Natural killer cell treated with Interleukin-12 subunit alpha and Interleukin-12 subunit beta and Interleukin-15 and Interleukin-18, amount 100 ng/mL, for 72 hours (primary cell): ENCODE measurements around the gene NAA35. TPM values are rescaled to one million over a fixed set of nuclear protein-coding genes. Genes with fewer than 3 reads are reported as not detected.
A peak's percentile ranks its signal among the peaks of the same experiment; 100 is the strongest.
"Not testable (repeated sequence)": the region's sequence is repeated elsewhere in the genome, so short reads cannot be mapped to it uniquely, and the experiment has no call there.

Source experiments
- ATAC-seq, 2 donors: fragments of 150-1000 bp; cut with Tn5 transposase in 1 of 2; sonication (Bioruptor Pico), chemical (Tn5 transposase) in 1 of 2; 2 replicates each; pipeline ENCODE4 v1.10.0; 2021
- DNase-seq: peaks from one replicate; pipeline ENCODE4 v3.0.0; 2022; ENCODE audit warnings: low spot score
- H3K27ac Mint-ChIP-seq, 2 donors: 1 replicate in 1 of 2; 2 replicates in 1 of 2; pipeline ENCODE4 v1.8.0; 2022; ENCODE audit warnings: mixed read lengths in 2 of 2, mild to moderate bottlenecking in 1 of 2, moderate library complexity in 1 of 2
- H3K27me3 Mint-ChIP-seq, 2 donors: 1 replicate in 1 of 2; 2 replicates in 1 of 2; pipeline ENCODE4 v1.8.0; 2022; ENCODE audit warnings: mixed read lengths in 2 of 2
- H3K36me3 Mint-ChIP-seq: one replicate; pipeline ENCODE4 v1.8.0; 2022; ENCODE audit warnings: mixed read lengths
- H3K4me1 Mint-ChIP-seq, 2 donors: 1 replicate in 1 of 2; 2 replicates in 1 of 2; pipeline ENCODE4 v1.8.0; 2022; ENCODE audit warnings: low read depth in 2 of 2, mixed read lengths in 2 of 2, mild to moderate bottlenecking in 1 of 2
- H3K4me3 Mint-ChIP-seq: one replicate; pipeline ENCODE4 v1.8.0; 2022; ENCODE audit warnings: mixed read lengths
- H3K9me3 Mint-ChIP-seq: 2 replicates; pipeline ENCODE4 v1.8.0; 2022; ENCODE audit warnings: mixed read lengths
- total RNA-seq, 2 donors: library from RNA; stranded (reverse); gene quantifications; one replicate each; pipeline ENCODE4 v1.2.3, GENCODE V29; 2022

NAA35 gene
- total RNA-seq, 2 donors from 2014 or later, result 26.7 to 33.7 TPM

DNA sequence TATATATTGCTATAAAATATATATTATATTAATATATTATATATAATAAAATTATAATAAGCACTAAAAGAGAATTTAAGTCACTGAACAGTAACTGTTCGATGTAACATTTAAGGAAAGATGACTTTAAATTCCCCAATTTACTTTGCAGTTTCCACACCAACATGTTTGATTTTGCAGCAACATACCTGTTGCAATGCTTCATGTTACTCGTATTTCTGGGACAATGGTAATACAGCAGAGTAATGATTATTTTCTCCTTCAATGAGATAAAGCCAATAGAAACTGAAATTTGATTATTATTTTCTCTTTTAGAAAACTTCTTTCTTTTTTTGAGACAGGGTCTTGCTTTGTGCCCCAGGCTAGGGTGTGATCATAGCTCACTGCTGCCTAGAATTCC, 9.5 kb upstream of the NAA35 start:
- H3K4me3 Mint-ChIP-seq, result no peak overlapping the region
- no peaks in the 10 kb centered on the region for H3K4me1 Mint-ChIP-seq
- no peak overlapping the region for H3K27ac Mint-ChIP-seq
- no peaks in the 10 kb centered on the region for H3K36me3 Mint-ChIP-seq
- no peaks in the 10 kb centered on the region for H3K9me3 Mint-ChIP-seq
- no peak for ATAC-seq
- peaks cover 12 to 15% of the 10 kb centered on the region in 2 donors for H3K27me3 Mint-ChIP-seq
- DNase-seq, result no peak

DNA sequence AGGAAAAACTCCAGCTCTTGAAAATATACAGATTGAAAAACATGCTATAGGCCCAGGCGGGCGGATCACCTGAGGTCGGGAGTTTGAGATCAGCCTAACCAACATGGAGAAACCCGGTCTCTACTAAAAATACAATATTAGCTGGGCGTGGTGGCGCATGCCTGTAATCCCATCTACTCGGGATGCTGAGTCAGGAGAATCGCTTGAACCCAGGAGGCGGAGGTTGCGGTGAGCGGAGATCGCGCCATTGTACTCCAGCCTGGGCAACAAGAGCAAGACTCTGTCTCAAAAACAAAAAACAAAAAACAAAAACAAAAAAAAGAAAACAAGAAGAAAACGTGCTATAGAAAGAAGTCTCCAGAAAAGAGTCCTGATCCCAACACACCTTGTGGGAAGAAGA, 5.0 kb upstream of the NAA35 start:
- ATAC-seq, H3K36me3 Mint-ChIP-seq, H3K9me3 Mint-ChIP-seq, H3K4me3 Mint-ChIP-seq, H3K27ac Mint-ChIP-seq, H3K27me3 Mint-ChIP-seq, H3K4me1 Mint-ChIP-seq, DNase-seq: not testable (repeated sequence)

- Mint-ChIP-seq H3K27me3 (no peaks in the 10 kb centered on the region), H3K4me3 (no peak overlapping the region), H3K4me1 (peaks cover 5 to 11% of the 10 kb centered on the region in 2 donors), H3K27ac (no peak overlapping the region), H3K36me3 (no peaks in the 10 kb centered on the region), H3K9me3 (no peaks in the 10 kb centered on the region)
- DNase-seq (no peak), ATAC-seq (no peak)
Measured at GRCh38 chr9:85940275-85940831, 593 bp upstream of the NAA35 start.

DNA sequence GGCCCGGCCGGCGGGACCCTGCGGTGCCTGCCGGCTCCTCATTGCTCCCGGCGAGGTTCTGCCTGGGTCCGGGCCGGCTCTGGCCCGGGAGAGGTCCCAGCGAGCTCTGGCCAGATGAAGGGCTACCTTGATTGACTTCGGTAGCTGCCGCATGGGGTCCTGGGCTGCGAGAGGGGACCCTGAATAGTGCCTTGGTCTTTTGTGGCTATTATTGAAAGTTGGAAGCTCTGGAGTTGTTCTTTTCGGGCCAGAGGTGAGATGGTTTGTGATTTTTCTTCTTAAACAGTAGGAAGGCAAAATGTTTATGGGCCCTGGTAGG, 635 bp downstream of the NAA35 start:
- no peak overlapping the region for H3K4me3 Mint-ChIP-seq

DNA sequence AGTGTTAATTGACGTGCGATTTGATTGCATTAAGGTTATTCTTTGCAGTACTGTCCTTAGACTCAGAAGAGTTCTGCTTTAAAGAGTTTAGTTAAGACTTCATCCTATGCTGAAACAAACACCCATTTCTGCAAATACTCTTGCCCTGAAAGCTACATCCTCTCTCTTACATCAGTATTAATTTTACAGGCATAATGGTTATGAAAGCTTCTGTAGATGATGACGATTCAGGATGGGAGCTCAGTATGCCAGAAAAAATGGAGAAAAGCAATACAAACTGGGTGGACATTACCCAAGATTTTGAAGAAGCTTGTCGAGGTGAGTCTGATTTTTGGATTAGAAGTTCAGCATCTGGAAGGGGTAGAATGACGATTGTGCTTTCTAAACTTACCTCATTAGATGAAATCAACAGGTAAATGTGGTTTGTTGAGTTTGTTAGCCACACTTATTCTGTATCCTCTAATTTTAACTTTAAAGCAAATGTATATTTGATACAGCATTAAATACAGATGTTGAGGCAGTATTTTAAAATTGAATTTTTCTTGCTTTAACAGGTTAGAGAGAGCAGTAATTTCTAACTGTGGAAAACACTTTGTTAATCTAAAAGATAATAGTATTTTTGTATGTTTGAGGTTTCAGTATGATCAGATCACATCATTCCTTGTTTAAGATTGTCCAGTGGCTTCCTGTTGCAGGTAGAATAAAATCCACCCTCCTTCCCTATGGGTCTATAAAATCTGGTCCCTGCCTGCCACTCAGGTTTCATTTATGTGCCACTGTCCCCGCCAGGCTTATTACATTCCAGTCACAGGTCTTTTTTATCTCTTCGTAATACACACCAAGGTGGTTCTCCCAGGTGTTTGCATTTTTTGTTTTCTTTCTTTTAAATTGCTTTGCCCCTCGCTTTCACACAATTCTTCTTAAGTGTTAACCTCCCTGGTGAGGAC, 1.3 kb downstream of the NAA35 start:
- Mint-ChIP-seq H3K27me3 (no peaks in the 10 kb centered on the region), H3K27ac (no peak overlapping the region), H3K36me3 (peaks cover 7% of the 10 kb centered on the region), H3K4me3 (no peak overlapping the region), H3K4me1 (peaks cover 12 to 17% of the 10 kb centered on the region in 2 donors), H3K9me3 (no peaks in the 10 kb centered on the region)
- DNase-seq (no peak), ATAC-seq (no peak)

More for the DNA sequence above, 635 bp downstream of the NAA35 start:
- Mint-ChIP-seq H3K9me3 (no peaks in the 10 kb centered on the region), H3K36me3 (peaks cover 3% of the 10 kb centered on the region), H3K4me1 (peaks cover 8 to 13% of the 10 kb centered on the region in 2 donors), H3K27ac (no peak overlapping the region), H3K27me3 (no peaks in the 10 kb centered on the region)
- DNase-seq, result no peak
- no peak for ATAC-seq

GRCh38 chr9:85942913-85943709, 2.2 kb downstream of the NAA35 start:
- Mint-ChIP-seq H3K36me3 (peaks cover 7% of the 10 kb centered on the region), H3K27me3 (no peaks in the 10 kb centered on the region), H3K4me3 (no peak overlapping the region), H3K27ac (no peak overlapping the region), H3K4me1 (peaks cover 17 to 19% of the 10 kb centered on the region in 2 donors), H3K9me3 (no peaks in the 10 kb centered on the region)
- no peak for ATAC-seq
- DNase-seq, result no peak

DNA sequence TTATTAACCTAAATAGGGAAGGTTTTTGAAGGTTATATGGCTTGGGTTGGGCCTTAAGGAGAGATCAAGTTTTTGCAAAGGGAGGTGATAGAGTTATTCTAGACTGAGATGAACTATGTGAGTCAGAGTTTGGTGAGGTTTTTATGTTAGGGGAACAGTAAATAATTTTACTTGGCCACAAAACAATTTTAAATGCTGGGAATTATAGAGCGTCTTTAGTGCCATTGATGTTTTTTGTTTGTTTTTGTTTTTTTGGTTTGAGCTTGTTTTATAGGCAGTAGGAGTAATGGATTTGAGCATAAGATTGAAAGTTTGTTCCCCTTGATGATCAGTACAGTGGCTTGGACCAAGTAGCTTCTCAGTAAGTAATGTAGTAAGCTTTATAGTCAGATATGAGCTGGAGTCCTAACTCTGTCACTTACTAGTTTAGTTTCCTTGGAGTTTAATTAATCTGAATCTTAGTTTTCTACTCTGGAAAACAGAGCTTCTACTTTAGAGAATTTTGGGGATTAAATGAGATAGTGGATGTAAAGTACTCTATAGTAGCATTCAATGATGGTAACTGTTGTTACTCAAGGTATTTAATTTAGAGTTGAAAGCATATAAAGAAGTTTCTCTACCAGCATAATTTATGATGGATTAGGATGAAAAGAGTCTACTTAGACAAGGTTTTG, 2.9 kb downstream of the NAA35 start:
- no peak overlapping the region for H3K27ac Mint-ChIP-seq
- H3K9me3 Mint-ChIP-seq, result no peaks in the 10 kb centered on the region

GRCh38 chr9:85944672-85945071, 3.7 kb downstream of the NAA35 start:
- H3K4me1 Mint-ChIP-seq, result peaks cover 17 to 28% of the 10 kb centered on the region in 2 donors
- H3K4me3 Mint-ChIP-seq, result no peak overlapping the region
- DNase-seq (no peak), ATAC-seq (no peak)
- no peaks in the 10 kb centered on the region for H3K9me3 Mint-ChIP-seq
- peaks cover 12% of the 10 kb centered on the region for H3K36me3 Mint-ChIP-seq
- H3K27ac Mint-ChIP-seq, result no peak overlapping the region
- H3K27me3 Mint-ChIP-seq, result no peaks in the 10 kb centered on the region

More for the DNA sequence above, 2.9 kb downstream of the NAA35 start:
- DNase-seq (no peak), ATAC-seq (no peak)
- Mint-ChIP-seq H3K4me3 (no peak overlapping the region), H3K4me1 (peaks cover 17 to 24% of the 10 kb centered on the region in 2 donors), H3K36me3 (peaks cover 7% of the 10 kb centered on the region), H3K27me3 (no peaks in the 10 kb centered on the region)

GRCh38 chr9:85949586-85950335, 8.8 kb downstream of the NAA35 start:
- H3K27me3 Mint-ChIP-seq, result no peaks in the 10 kb centered on the region
- no peak overlapping the region for H3K27ac Mint-ChIP-seq
- no peak overlapping the region for H3K4me3 Mint-ChIP-seq
- H3K9me3 Mint-ChIP-seq, result no peaks in the 10 kb centered on the region
- peaks cover 6 to 24% of the 10 kb centered on the region in 2 donors for H3K4me1 Mint-ChIP-seq
- DNase-seq, result no peak
- peaks cover 20% of the 10 kb centered on the region for H3K36me3 Mint-ChIP-seq
- ATAC-seq, result no peak

DNA sequence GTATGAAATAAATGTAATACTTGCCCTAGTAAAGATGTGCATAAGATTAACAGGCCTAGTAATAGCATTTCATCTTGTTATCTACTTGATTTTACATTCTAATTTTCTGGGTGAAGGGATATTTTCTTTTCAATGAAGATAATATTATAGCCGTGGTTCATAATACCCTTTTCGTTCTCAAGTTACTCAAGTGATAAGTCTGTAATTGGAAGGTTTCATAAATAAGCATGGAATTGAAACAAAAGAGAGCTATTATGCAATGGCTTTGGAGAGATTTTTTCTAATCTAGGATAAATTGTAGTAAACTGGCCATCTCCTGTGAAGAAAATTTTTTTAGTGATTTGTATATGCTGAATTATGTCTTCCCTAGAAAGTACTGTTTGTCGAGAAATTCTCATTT, 19.0 kb downstream of the NAA35 start:
- no peak overlapping the region for H3K27ac Mint-ChIP-seq
- no peak overlapping the region for H3K4me3 Mint-ChIP-seq
- H3K27me3 Mint-ChIP-seq, result no peaks in the 10 kb centered on the region
- no peak for DNase-seq
- H3K4me1 Mint-ChIP-seq, result peaks cover 3 to 12% of the 10 kb centered on the region in 2 donors
- H3K9me3 Mint-ChIP-seq, result no peaks in the 10 kb centered on the region
- peaks cover 21% of the 10 kb centered on the region for H3K36me3 Mint-ChIP-seq
- no peak for ATAC-seq

DNA sequence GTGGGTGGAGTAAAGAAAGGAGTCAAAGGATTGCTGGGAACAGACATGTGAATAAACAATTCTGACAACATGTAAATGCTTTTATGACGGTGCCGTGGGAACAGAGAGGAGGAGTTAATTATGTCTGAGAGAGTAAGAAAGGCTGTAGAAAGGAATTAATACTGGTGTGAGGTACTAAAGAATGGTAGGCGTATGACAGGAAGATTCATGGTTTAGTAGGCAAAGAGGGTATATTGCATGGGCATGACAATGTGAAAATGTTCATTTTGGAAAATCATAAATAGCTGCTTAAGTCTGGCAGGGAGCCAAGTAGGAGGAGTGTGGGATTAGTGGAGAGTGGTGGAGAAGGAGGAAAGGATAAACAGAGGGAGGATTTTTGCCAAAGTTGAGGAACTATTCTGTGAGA, 19.7 kb downstream of the NAA35 start:
- Mint-ChIP-seq H3K27me3 (no peaks in the 10 kb centered on the region), H3K27ac (no peak overlapping the region), H3K4me1 (peaks cover 3 to 12% of the 10 kb centered on the region in 2 donors), H3K36me3 (peaks cover 28% of the 10 kb centered on the region), H3K9me3 (no peaks in the 10 kb centered on the region), H3K4me3 (no peak overlapping the region)
- no peak for ATAC-seq
- no peak for DNase-seq

DNA sequence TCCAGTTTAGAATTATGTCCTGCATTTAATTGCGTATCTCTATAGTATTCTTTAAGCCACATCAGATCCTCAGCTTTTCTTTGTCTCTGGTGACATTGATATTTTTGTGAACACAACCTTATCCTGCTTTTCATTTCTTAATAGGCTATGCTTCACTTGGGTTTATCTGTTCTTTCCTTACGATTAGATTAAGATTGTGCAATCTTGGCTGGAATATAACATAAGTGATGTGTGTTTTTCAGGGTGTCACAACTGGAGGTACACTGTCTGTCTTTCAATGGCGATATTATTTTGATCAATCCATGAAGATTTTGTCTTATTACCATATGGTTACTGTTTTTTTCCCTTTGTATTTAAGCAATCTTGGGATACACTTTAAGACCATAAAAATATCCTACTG, 23.6 kb downstream of the NAA35 start:
- ATAC-seq (no peak), DNase-seq (no peak)
- H3K36me3 Mint-ChIP-seq, result peaks cover 33% of the 10 kb centered on the region
- H3K27ac Mint-ChIP-seq, result peak overlapping the region in 1 of 2 donors; percentile 16
- no peaks in the 10 kb centered on the region for H3K9me3 Mint-ChIP-seq
- peaks cover 8 to 9% of the 10 kb centered on the region in 2 donors for H3K4me1 Mint-ChIP-seq
- H3K4me3 Mint-ChIP-seq, result no peak overlapping the region
- no peaks in the 10 kb centered on the region for H3K27me3 Mint-ChIP-seq

DNA sequence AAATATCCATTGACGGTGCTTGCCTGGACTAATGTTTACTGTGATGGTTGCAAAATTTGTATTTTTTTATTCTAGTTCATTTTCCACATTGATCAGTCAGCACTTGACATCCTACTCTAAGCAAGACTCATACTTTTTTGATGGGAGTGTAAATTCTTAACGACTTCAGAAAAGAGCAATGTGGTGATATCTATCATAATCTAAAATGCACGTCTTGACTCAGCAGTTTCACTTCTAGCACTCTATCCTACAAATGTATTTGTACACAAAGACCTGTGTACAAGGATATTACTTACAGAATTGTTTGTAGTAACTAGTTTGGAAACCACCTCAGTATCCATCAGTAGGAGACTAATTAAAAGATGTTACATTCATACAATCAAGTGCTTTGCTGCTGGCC, 24.0 kb downstream of the NAA35 start:
- H3K27ac Mint-ChIP-seq, result peak overlapping the region in 1 of 2 donors; percentile 16

More for the DNA sequence above, 24.0 kb downstream of the NAA35 start:
- peak in 1 of 2 donors; percentile 33 for ATAC-seq
- Mint-ChIP-seq H3K9me3 (no peaks in the 10 kb centered on the region), H3K4me1 (peaks cover 8 to 11% of the 10 kb centered on the region in 2 donors), H3K27me3 (no peaks in the 10 kb centered on the region), H3K4me3 (no peak overlapping the region), H3K36me3 (peaks cover 35% of the 10 kb centered on the region)
- no peak for DNase-seq
